Gastroesophageal sphincter (tissue), 3 donors: ENCODE results near the gene SLC25A21.

Experiments used
- EP300 ChIP-seq: sonication (generic); formaldehyde crosslinking; IDR thresholded peaks from one replicate; pipeline ENCODE4 v1.6.1; 2017; ENCODE audit warnings: antibody characterized with exemption, mild to moderate bottlenecking
- POLR2A ChIP-seq, 2 donors: fragments of 450-650 bp; IDR thresholded peaks; one replicate each; pipeline ENCODE4 v1.6.1; 2017; ENCODE audit warnings: antibody characterized with exemption in 2 of 2, mild to moderate bottlenecking in 2 of 2, moderate library complexity in 1 of 2
- TF ChIP-seq, protein P1 (sequence below), 4 experiments: fragments of 200-600 bp in 2 of 4; fragments of 450-650 bp in 2 of 4; sonication (generic) in 1 of 4; IDR thresholded peaks; one replicate each; pipeline ENCODE4 v1.5.1; 2017 to 2019; ENCODE audit warnings: antibody characterized with exemption in 4 of 4, mild to moderate bottlenecking in 2 of 4, moderate library complexity in 2 of 4

DNA sequence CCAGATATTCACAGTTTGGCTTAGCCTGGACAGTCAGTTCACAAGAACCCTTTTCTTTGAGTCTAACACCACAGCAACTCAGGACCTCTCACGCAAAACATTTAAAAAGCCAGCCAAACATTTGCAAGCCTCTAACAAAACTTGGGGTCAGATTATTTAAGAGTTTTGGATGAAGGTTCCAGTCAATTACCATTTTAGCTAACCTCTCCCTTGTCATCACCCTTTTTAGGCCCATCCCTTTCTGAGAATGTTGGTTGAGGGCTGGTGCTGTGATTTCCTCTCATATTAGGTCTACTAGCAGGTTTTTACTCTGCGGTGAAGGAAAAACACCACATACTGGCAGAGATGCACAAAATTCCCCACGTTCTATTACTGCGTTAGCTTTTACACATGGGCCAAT is 490.1 kb downstream of the SLC25A21 start:
- TF ChIP-seq, protein P1, sequence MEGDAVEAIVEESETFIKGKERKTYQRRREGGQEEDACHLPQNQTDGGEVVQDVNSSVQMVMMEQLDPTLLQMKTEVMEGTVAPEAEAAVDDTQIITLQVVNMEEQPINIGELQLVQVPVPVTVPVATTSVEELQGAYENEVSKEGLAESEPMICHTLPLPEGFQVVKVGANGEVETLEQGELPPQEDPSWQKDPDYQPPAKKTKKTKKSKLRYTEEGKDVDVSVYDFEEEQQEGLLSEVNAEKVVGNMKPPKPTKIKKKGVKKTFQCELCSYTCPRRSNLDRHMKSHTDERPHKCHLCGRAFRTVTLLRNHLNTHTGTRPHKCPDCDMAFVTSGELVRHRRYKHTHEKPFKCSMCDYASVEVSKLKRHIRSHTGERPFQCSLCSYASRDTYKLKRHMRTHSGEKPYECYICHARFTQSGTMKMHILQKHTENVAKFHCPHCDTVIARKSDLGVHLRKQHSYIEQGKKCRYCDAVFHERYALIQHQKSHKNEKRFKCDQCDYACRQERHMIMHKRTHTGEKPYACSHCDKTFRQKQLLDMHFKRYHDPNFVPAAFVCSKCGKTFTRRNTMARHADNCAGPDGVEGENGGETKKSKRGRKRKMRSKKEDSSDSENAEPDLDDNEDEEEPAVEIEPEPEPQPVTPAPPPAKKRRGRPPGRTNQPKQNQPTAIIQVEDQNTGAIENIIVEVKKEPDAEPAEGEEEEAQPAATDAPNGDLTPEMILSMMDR (IDR thresholded peaks at IDR 0.05) = no peak
- no peak for TF ChIP-seq EP300
- TF ChIP-seq POLR2A (IDR thresholded peaks at IDR 0.05) = no peak
